Lung (tissue), 12 donors: Measurements from ENCODE around the gene RALA. TPM values are rescaled to one million over a fixed set of nuclear protein-coding genes. Genes with fewer than 3 reads are reported as not detected.

ENCODE experiments used
- ATAC-seq: fragments of 200-7000 bp; cut with Tn5 transposase; one replicate; pipeline ENCODE4 v1.9.1; 2020; ENCODE audit warnings: moderate number of reproducible peaks; ENCODE audit not compliant: insufficient read depth, low FRiP score
- DNase-seq, 3 donors: peaks; one replicate each; pipeline ENCODE4 v3.0.0-alpha.2; 2013 to 2017
- H3K27ac ChIP-seq, 2 donors: one replicate each; pipeline ENCODE4 v1.5.1; 2013; ENCODE audit warnings: mild to moderate bottlenecking in 2 of 2, moderate library complexity in 2 of 2, control low read depth in 1 of 2, inconsistent platforms in 1 of 2, low read depth in 1 of 2, low read length in 1 of 2
- H3K27me3 ChIP-seq, 3 donors: one replicate each; pipeline ENCODE4 v1.5.1; 2013; ENCODE audit warnings: low read length in 2 of 3; ENCODE audit not compliant: control insufficient read depth in 3 of 3, insufficient read depth in 3 of 3
- H3K36me3 ChIP-seq, 4 donors: one replicate each; pipeline ENCODE4 v1.5.1; 2013; ENCODE audit warnings: low read length in 4 of 4, mild to moderate bottlenecking in 1 of 4, moderate library complexity in 1 of 4; ENCODE audit not compliant: control insufficient read depth in 4 of 4, insufficient read depth in 4 of 4
- H3K4me1 ChIP-seq, 5 donors: one replicate each; pipeline ENCODE4 v1.5.1; 2013; ENCODE audit warnings: low read length in 5 of 5, mild to moderate bottlenecking in 2 of 5, moderate library complexity in 1 of 5; ENCODE audit not compliant: control insufficient read depth in 5 of 5, insufficient read depth in 5 of 5
- H3K4me3 ChIP-seq: one replicate; pipeline ENCODE4 v1.5.1; 2013; ENCODE audit warnings: mild to moderate bottlenecking, control low read depth, moderate library complexity
- H3K9ac ChIP-seq, 2 donors: one replicate each; pipeline ENCODE4 v1.5.1; 2013; ENCODE audit warnings: low read length in 2 of 2, control low read depth in 1 of 2; ENCODE audit not compliant: insufficient read depth in 1 of 2
- H3K9me3 ChIP-seq, 4 donors: one replicate each; pipeline ENCODE4 v1.5.1; 2013; ENCODE audit warnings: low read length in 3 of 4, mild to moderate bottlenecking in 1 of 4, moderate library complexity in 1 of 4; ENCODE audit not compliant: control insufficient read depth in 4 of 4, insufficient read depth in 3 of 4
- WGBS, 2 donors: extraction: QIAGEN DNeasy Blood & Tissue Kit; methylation state at CpG; one replicate each; pipeline ENCODE4 v1.1.7; 2013; 5-methylcytosine and 5-hydroxymethylcytosine counted together
- polyA plus RNA-seq, 2 donors: library from polyadenylated mRNA; stranded (reverse); fragments of 200-250 nt; gene quantifications; one replicate each; pipeline ENCODE4 v1.2.1, GENCODE V29; 2013
- total RNA-seq, 2 donors: library from RNA; depleted of rRNA in 1 of 2; stranded (reverse); fragments of >200 nt in 1 of 2; gene quantifications; one replicate each; pipeline ENCODE4 v1.2.1, GENCODE V29; 2014 to 2021
- TF ChIP-seq, protein P1 (sequence below): IDR thresholded peaks from 2 replicates; pipeline ENCODE4 v1.5.1; 2012; ENCODE audit warnings: mild to moderate bottlenecking; ENCODE audit errors: control extremely low read depth, extremely low read depth
- donor health status: control.
- donor health status: control.
- donor health status: Bipolar disorder and iron deficiency.
- donor health status: healthy.
- donor health status: DM: yes; HTN: yes; CAD: no.

Gene RALA
- total and polyA plus RNA-seq, 4 donors: 29.5 to 41.0 (median 30.6) TPM

DNA sequence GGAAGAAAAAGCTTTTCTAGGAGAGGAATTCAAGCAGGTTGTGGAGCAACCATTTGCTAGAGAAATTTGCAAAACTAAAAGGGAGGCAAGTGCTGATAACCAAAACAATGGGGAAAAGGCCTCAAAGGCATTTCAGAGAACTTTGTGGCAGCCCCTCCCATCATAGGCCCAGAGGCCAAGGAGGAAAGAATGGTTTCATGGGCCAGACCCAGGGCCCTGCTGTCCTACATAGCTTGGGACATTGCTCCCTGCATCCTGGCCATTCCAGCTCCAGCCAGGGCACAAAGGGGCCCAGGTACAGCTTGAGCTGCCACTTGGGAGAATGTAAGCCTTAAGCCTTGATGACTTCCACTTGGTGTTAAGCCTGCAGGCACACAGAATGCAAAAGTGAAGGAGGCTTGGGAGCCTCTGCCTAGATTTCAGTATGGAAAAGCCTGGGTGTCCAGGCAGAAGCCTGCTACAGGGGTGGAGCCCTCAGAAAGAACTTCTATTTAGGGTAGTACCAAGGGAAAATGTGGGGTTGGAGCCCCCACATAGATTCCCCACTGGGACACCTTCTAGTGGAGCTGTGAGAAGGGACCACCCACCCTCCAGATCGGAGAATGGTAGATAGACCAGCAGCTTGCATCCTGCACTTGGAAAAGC lies 91.2 kb downstream of the RALA start:
- H3K36me3 ChIP-seq: no peaks in the 10 kb centered on the region
- peaks cover 0 to 11% (median 4%) of the 10 kb centered on the region in 5 donors for H3K4me1 ChIP-seq
- DNase-seq (no peak), ATAC-seq (no peak)
- H3K27me3 ChIP-seq: no peaks in the 10 kb centered on the region
- TF ChIP-seq, protein P1, sequence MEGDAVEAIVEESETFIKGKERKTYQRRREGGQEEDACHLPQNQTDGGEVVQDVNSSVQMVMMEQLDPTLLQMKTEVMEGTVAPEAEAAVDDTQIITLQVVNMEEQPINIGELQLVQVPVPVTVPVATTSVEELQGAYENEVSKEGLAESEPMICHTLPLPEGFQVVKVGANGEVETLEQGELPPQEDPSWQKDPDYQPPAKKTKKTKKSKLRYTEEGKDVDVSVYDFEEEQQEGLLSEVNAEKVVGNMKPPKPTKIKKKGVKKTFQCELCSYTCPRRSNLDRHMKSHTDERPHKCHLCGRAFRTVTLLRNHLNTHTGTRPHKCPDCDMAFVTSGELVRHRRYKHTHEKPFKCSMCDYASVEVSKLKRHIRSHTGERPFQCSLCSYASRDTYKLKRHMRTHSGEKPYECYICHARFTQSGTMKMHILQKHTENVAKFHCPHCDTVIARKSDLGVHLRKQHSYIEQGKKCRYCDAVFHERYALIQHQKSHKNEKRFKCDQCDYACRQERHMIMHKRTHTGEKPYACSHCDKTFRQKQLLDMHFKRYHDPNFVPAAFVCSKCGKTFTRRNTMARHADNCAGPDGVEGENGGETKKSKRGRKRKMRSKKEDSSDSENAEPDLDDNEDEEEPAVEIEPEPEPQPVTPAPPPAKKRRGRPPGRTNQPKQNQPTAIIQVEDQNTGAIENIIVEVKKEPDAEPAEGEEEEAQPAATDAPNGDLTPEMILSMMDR: no peak
- H3K4me3 ChIP-seq: no peak overlapping the region
- no peak overlapping the region for H3K9ac ChIP-seq
- H3K27ac ChIP-seq: no peak overlapping the region
- peaks cover 0 to 8% (median 4%) of the 10 kb centered on the region in 4 donors for H3K9me3 ChIP-seq
- 98 to 100% methylated on average over 1 of the region's 1 CpG for WGBS, 2 donors

DNA sequence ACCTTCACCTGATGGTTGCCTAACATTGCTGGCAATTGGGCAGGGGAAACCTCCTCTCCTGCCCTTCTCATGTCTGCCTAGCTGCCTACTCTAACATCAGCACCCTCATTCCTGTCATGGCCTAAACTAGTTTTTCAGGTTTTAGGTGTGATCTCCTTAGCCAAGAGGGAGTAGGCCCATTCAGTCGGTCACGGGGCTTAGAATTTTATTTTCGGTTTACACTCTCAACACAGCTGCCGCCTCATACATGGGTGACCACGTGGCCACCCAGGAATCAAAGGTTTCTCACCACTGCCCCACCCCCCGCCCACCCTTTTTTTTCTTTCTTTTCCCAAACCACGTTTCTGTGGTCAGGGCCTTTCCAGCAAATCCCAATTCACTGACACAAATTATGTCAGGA lies 97.2 kb downstream of the RALA start:
- H3K9ac ChIP-seq: no peak overlapping the region
- DNase-seq (peak; percentile 43 to 78 (median 53)), ATAC-seq (peak; percentile 84)
- H3K4me1 ChIP-seq: peaks cover 0 to 3% (median 0%) of the 10 kb centered on the region in 5 donors
- H3K27ac ChIP-seq: no peak overlapping the region
- H3K36me3 ChIP-seq: no peaks in the 10 kb centered on the region
- H3K4me3 ChIP-seq: no peak overlapping the region
- 62 to 86% methylated on average over 7 of the region's 7 CpGs for WGBS, 2 donors
- TF ChIP-seq, protein P1: no peak
- H3K9me3 ChIP-seq: no peaks in the 10 kb centered on the region
- no peaks in the 10 kb centered on the region for H3K27me3 ChIP-seq

DNA sequence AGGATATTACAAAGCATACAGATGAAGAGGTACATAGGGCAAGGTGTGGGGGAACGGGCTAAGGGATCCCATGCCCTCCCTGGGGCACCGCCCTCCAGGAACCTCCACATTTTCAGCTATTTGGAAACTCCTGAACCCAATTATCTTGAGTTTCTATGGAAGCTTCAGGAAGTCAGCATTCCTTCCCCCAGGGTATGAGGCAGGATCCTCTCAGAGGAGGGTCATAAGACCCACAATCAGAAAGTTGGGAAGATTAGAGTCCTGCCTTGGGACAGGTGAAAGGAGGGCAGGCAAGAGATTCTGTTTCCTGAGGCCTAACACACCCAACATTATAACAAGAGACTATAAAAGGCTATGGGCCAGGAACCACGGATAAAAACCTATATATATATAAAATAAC lies 98.0 kb downstream of the RALA start:
- ATAC-seq (no peak), DNase-seq (no peak)
- Histone ChIP-seq H3K9me3 (no peaks in the 10 kb centered on the region), H3K4me3 (no peak overlapping the region), H3K27me3 (no peaks in the 10 kb centered on the region), H3K27ac (no peak overlapping the region), H3K4me1 (peaks cover 0 to 3% (median 0%) of the 10 kb centered on the region in 5 donors), H3K9ac (no peak overlapping the region), H3K36me3 (no peaks in the 10 kb centered on the region)
- 94 to 95% methylated on average over 3 of the region's 3 CpGs for WGBS, 2 donors
- TF ChIP-seq, protein P1: no peak
